A673 (cell line): ENCODE data around the gene USP10. TPM values are rescaled to one million over a fixed set of nuclear protein-coding genes. Genes with fewer than 3 reads are reported as not detected.

Experiments used
- BruUV-seq: library from RNA; stranded (reverse); fragments of 400-500 nt; replicated peaks from 2 replicates; lab custom pipeline; 2021; lab: Mats Ljungman, UMichigan
- CTCF ChIA-PET: fragments of 300-600 bp; sonication (Branson Sonifier 250); formaldehyde crosslinking; loops from one replicate; lab custom pipeline; 2022; ENCODE audit warnings: antibody characterized with exemption; lab: Charles Lee
- POLR2A ChIA-PET: fragments of 300-600 bp; sonication (Branson Sonifier 250); formaldehyde crosslinking; loops from one replicate; lab custom pipeline; 2022; ENCODE audit warnings: antibody characterized with exemption; ENCODE audit not compliant: low non-redundant PET; lab: Charles Lee
- DNase-seq: peaks from one replicate; pipeline ENCODE4 v3.0.0-alpha.2; 2015; ENCODE audit warnings: low spot score
- H3K27ac ChIP-seq: fragments of 200-600 bp; sonication (generic); 2 replicates; pipeline ENCODE4 v1.5.1; 2016; ENCODE audit warnings: mixed run types, low read depth, mild to moderate bottlenecking, mixed read lengths, antibody characterized with exemption, low read length; ENCODE audit not compliant: poor library complexity, severe bottlenecking
- H3K27me3 ChIP-seq: fragments of 200-600 bp; sonication (generic); replicated peaks from 2 replicates; pipeline ENCODE4 v1.6.1; 2017; ENCODE audit warnings: mixed run types, low read depth, mild to moderate bottlenecking, mixed read lengths, antibody characterized with exemption, low read length; ENCODE audit not compliant: insufficient read depth, poor library complexity
- H3K36me3 ChIP-seq: fragments of 200-600 bp; sonication (generic); 2 replicates; pipeline ENCODE4 v1.6.1; 2016; ENCODE audit warnings: mixed run types, mild to moderate bottlenecking, mixed read lengths, antibody characterized with exemption, low read length; ENCODE audit not compliant: insufficient read depth, poor library complexity, severe bottlenecking
- H3K4me1 ChIP-seq: fragments of 200-600 bp; sonication (generic); 2 replicates; pipeline ENCODE4 v1.6.1; 2017; ENCODE audit warnings: mixed run types, mild to moderate bottlenecking, mixed read lengths, antibody characterized with exemption, low read length; ENCODE audit not compliant: insufficient read depth, poor library complexity, severe bottlenecking
- H3K4me3 ChIP-seq: fragments of 200-600 bp; sonication (generic); 2 replicates; pipeline ENCODE4 v1.5.1; 2016; ENCODE audit warnings: low read depth, mixed run types, mild to moderate bottlenecking, mixed read lengths, low read length; ENCODE audit not compliant: poor library complexity, severe bottlenecking
- H3K9me3 ChIP-seq: fragments of 200-600 bp; sonication (generic); 2 replicates; pipeline ENCODE4 v1.6.1; 2016; ENCODE audit warnings: mixed run types, low read depth, mild to moderate bottlenecking, mixed read lengths, antibody characterized with exemption, low read length; ENCODE audit not compliant: poor library complexity, severe bottlenecking
- CTCF ChIP-seq: fragments of 300-800, 200-600 bp; sonication (generic); conservative IDR thresholded peaks from 2 replicates; pipeline ENCODE4 v1.5.1; 2017; ENCODE audit warnings: low read depth, mild to moderate bottlenecking, antibody characterized with exemption, low read length, moderate library complexity, mixed read lengths
- EZH2 ChIP-seq: fragments of 200-600 bp; sonication (generic); IDR thresholded peaks from 2 replicates; pipeline ENCODE4 v1.6.1; 2017; ENCODE audit warnings: borderline replicate concordance, low read depth, mild to moderate bottlenecking, mixed read lengths, antibody characterized with exemption, low read length; ENCODE audit not compliant: poor library complexity, severe bottlenecking
- intact Hi-C: fragments of 100-400 bp; cut with micrococcal nuclease; formaldehyde crosslinking; loops from one replicate; pipeline ENCODE4 v1.10.0; 2022; ENCODE audit not compliant: unreplicated experiment
- total RNA-seq: library from RNA; stranded (reverse); gene quantifications from 2 replicates; pipeline ENCODE4 v1.2.3, GENCODE V29; 2021

USP10 gene
- total RNA-seq, 1 experiment from 2014 or later = 171 TPM

- H3K27ac ChIP-seq = no peak overlapping the region
- ChIA-PET POLR2A (no interaction called here), CTCF (no interaction called here)
- TF ChIP-seq CTCF (no peak), EZH2 (no peak)
- peak; percentile 51 for DNase-seq
- no TSS peak for BruUV-seq
- no peaks in the 10 kb centered on the region for H3K27me3 ChIP-seq
- no peak overlapping the region for H3K4me3 ChIP-seq
- no peaks in the 10 kb centered on the region for H3K9me3 ChIP-seq
- peaks cover 7% of the 10 kb centered on the region for H3K36me3 ChIP-seq
- intact Hi-C loops = no loop called here
- H3K4me1 ChIP-seq = peaks cover 5% of the 10 kb centered on the region
These were observed 32.0 kb upstream of the USP10 start for GRCh38 chr16:84667600-84668309.

- no peak for TF ChIP-seq CTCF
- TF ChIP-seq EZH2 = no peak
- Histone ChIP-seq H3K27me3 (no peaks in the 10 kb centered on the region), H3K27ac (no peak overlapping the region), H3K9me3 (no peaks in the 10 kb centered on the region), H3K4me3 (no peak overlapping the region), H3K4me1 (peaks cover 5% of the 10 kb centered on the region), H3K36me3 (no peaks in the 10 kb centered on the region)
- CTCF ChIA-PET = interaction anchor here (0.6 kb wide), 1 partner anchor 10 kb away, joined by 6 read pairs; no protein-coding TSS in a partner anchor
- POLR2A ChIA-PET = no interaction called here
- DNase-seq = no peak
- no TSS peak for BruUV-seq
- intact Hi-C loops = no loop called here
These were observed 29.7 kb upstream of the USP10 start for GRCh38 chr16:84670063-84670462.

- POLR2A ChIA-PET = interaction anchor here (0.6 to 0.8 kb wide), 2 partner anchors 12 to 147 kb away, joined by 3 to 4 read pairs; no protein-coding TSS in a partner anchor
- peak; percentile 92 for TF ChIP-seq CTCF
- no peak for TF ChIP-seq EZH2
- Histone ChIP-seq H3K4me3 (no peak overlapping the region), H3K27ac (no peak overlapping the region), H3K36me3 (no peaks in the 10 kb centered on the region), H3K4me1 (peaks cover 5% of the 10 kb centered on the region), H3K27me3 (no peaks in the 10 kb centered on the region), H3K9me3 (no peaks in the 10 kb centered on the region)
- BruUV-seq = no TSS peak
- peak; percentile 77 for DNase-seq
- CTCF ChIA-PET = interaction anchor here (0.6 to 2.0 kb wide), 10 partner anchors 9 to 374 kb away, joined by 3 to 21 read pairs (median 6); no protein-coding TSS in a partner anchor
- intact Hi-C loops = loop anchor here (2.0 kb wide), 1 partner anchor 52 kb away; no protein-coding TSS in a partner anchor
These were observed 27.3 kb upstream of the USP10 start for GRCh38 chr16:84672276-84673202.
